Naive B cell (primary cell): ENCODE data around the gene CLRN2. TPM values are rescaled to one million over a fixed set of nuclear protein-coding genes. Genes with fewer than 3 reads are reported as not detected.
A peak's percentile ranks its signal among the peaks of the same experiment; 100 is the strongest.

Source experiments
- ATAC-seq, 2 donors: fragments of 150-1000 bp; cut with Tn5 transposase; 2 replicates each; pipeline ENCODE4 v1.10.0; 2021; ENCODE audit warnings: low read depth in 2 of 2, mild to moderate bottlenecking in 2 of 2, moderate library complexity in 2 of 2
- DNase-seq: peaks from one replicate; pipeline ENCODE4 v3.0.0; 2022
- H3K27ac Mint-ChIP-seq, 6 donors: one replicate each; pipeline ENCODE4 v1.8.0; 2020 to 2022; ENCODE audit warnings: mild to moderate bottlenecking in 6 of 6, mixed read lengths in 6 of 6, moderate library complexity in 5 of 6, inconsistent platforms in 2 of 6
- H3K27me3 Mint-ChIP-seq, 3 donors: one replicate each; pipeline ENCODE4 v1.8.0; 2021 to 2022; ENCODE audit warnings: mixed read lengths in 3 of 3, mild to moderate bottlenecking in 1 of 3
- H3K36me3 Mint-ChIP-seq, 2 donors: one replicate each; pipeline ENCODE4 v1.8.0; 2020 to 2022; ENCODE audit warnings: mixed read lengths in 2 of 2, inconsistent platforms in 1 of 2, mild to moderate bottlenecking in 1 of 2
- H3K4me1 Mint-ChIP-seq, 3 donors: one replicate each; pipeline ENCODE4 v1.8.0; 2020 to 2022; ENCODE audit warnings: mixed read lengths in 3 of 3, inconsistent platforms in 1 of 3, mild to moderate bottlenecking in 1 of 3, moderate library complexity in 1 of 3
- H3K4me3 Mint-ChIP-seq, 8 donors: one replicate each; pipeline ENCODE4 v1.8.0; 2020 to 2022; ENCODE audit warnings: mild to moderate bottlenecking in 8 of 8, mixed read lengths in 8 of 8, moderate library complexity in 8 of 8, inconsistent platforms in 2 of 8
- H3K9me3 Mint-ChIP-seq, 7 donors: one replicate each; pipeline ENCODE4 v1.8.0; 2020 to 2022; ENCODE audit warnings: mixed read lengths in 7 of 7, mild to moderate bottlenecking in 5 of 7, inconsistent platforms in 2 of 7, moderate library complexity in 1 of 7
- polyA plus RNA-seq, 6 donors: library from polyadenylated mRNA; unstranded; fragments of 300-500 nt; fragmentation: Illumina TruSeq; gene quantifications; one replicate each; pipeline ENCODE4 v1.2.3, GENCODE V29; 2021; ENCODE audit warnings: low read depth in 6 of 6

CLRN2 gene
- polyA plus RNA-seq, 6 donors from 2014 or later: not detected

- DNase-seq (peak; percentile 46), ATAC-seq (peak; percentile 82 to 86)
- Mint-ChIP-seq H3K27me3 (peaks cover 7 to 18% (median 12%) of the 10 kb centered on the region in 3 donors), H3K4me1 (peaks cover 21 to 32% (median 26%) of the 10 kb centered on the region in 3 donors), H3K27ac (peak within 1 kb of the TSS in 5 of 6 donors; percentile 31 to 90 (median 47)), H3K36me3 (no peaks in the 10 kb centered on the region), H3K4me3 (peak within 1 kb of the TSS; percentile 78 to 98 (median 92)), H3K9me3 (no peaks in the 10 kb centered on the region)
Observed at GRCh38 chr4:17511950-17512795, 2.8 kb upstream of the CLRN2 start, which contains the start of gene QDPR. Gene QDPR (minus strand): TSS chr4:17512090. CDS start chr4:17512054, 36 bp downstream.

GRCh38 chr4:17512973-17513665 is 1.8 kb upstream of the CLRN2 start:
- Mint-ChIP-seq H3K27ac (peak overlapping the region in 3 of 6 donors; percentile 28 to 43 (median 31)), H3K36me3 (no peaks in the 10 kb centered on the region), H3K9me3 (no peaks in the 10 kb centered on the region), H3K27me3 (peaks cover 10 to 25% (median 15%) of the 10 kb centered on the region in 3 donors), H3K4me3 (peak overlapping the region in 7 of 8 donors; percentile 78 to 90 (median 88)), H3K4me1 (peaks cover 21 to 32% (median 26%) of the 10 kb centered on the region in 3 donors)
- no peak for DNase-seq
- no peak for ATAC-seq

GRCh38 chr4:17515445-17516407 is 761 bp downstream of the CLRN2 start:
- H3K9me3 Mint-ChIP-seq: no peaks in the 10 kb centered on the region
- H3K36me3 Mint-ChIP-seq: no peaks in the 10 kb centered on the region
- H3K4me1 Mint-ChIP-seq: peaks cover 12 to 19% (median 18%) of the 10 kb centered on the region in 3 donors
- H3K27me3 Mint-ChIP-seq: peaks cover 24 to 39% (median 24%) of the 10 kb centered on the region in 3 donors
- H3K27ac Mint-ChIP-seq: no peak overlapping the region
- DNase-seq (no peak), ATAC-seq (no peak)
- H3K4me3 Mint-ChIP-seq: peak overlapping the region in 1 of 8 donors; percentile 44

- Mint-ChIP-seq H3K27me3 (peaks cover 29 to 45% (median 30%) of the 10 kb centered on the region in 3 donors), H3K36me3 (no peaks in the 10 kb centered on the region), H3K9me3 (no peaks in the 10 kb centered on the region), H3K27ac (no peak overlapping the region), H3K4me1 (peaks cover 7 to 9% (median 7%) of the 10 kb centered on the region in 3 donors), H3K4me3 (no peak overlapping the region)
- no peak for DNase-seq
- ATAC-seq: no peak
Observed at GRCh38 chr4:17516980-17517379, 2.0 kb downstream of the CLRN2 start.

GRCh38 chr4:17517664-17518063 is 2.7 kb downstream of the CLRN2 start:
- no peaks in the 10 kb centered on the region for H3K9me3 Mint-ChIP-seq
- peaks cover 2 to 4% (median 3%) of the 10 kb centered on the region in 3 donors for H3K4me1 Mint-ChIP-seq
- peak overlapping the region in 1 of 6 donors; percentile 20 for H3K27ac Mint-ChIP-seq

GRCh38 chr4:17521595-17521994 is 6.6 kb downstream of the CLRN2 start:
- Mint-ChIP-seq H3K4me1 (peaks cover 0 to 8% (median 0%) of the 10 kb centered on the region in 3 donors), H3K4me3 (no peak overlapping the region), H3K36me3 (no peaks in the 10 kb centered on the region), H3K27ac (no peak overlapping the region), H3K27me3 (peaks cover 33 to 42% (median 37%) of the 10 kb centered on the region in 3 donors), H3K9me3 (no peaks in the 10 kb centered on the region)
- ATAC-seq (no peak), DNase-seq (no peak)

More at GRCh38 chr4:17517664-17518063, 2.7 kb downstream of the CLRN2 start:
- DNase-seq: no peak
- ATAC-seq: no peak
- peaks cover 29 to 45% (median 35%) of the 10 kb centered on the region in 3 donors for H3K27me3 Mint-ChIP-seq
- no peaks in the 10 kb centered on the region for H3K36me3 Mint-ChIP-seq
- no peak overlapping the region for H3K4me3 Mint-ChIP-seq

GRCh38 chr4:17523662-17524061 is 8.7 kb downstream of the CLRN2 start:
- no peak for DNase-seq
- peaks cover 0 to 7% of the 10 kb centered on the region in 2 donors for H3K36me3 Mint-ChIP-seq
- peak; percentile 35 to 50 for ATAC-seq
- H3K27me3 Mint-ChIP-seq: peaks cover 35 to 47% (median 41%) of the 10 kb centered on the region in 3 donors
- no peaks in the 10 kb centered on the region for H3K9me3 Mint-ChIP-seq
- H3K4me1 Mint-ChIP-seq: peaks cover 0 to 8% (median 0%) of the 10 kb centered on the region in 3 donors
- no peak overlapping the region for H3K4me3 Mint-ChIP-seq
- peak overlapping the region in 1 of 6 donors; percentile 13 for H3K27ac Mint-ChIP-seq

- no peaks in the 10 kb centered on the region for H3K9me3 Mint-ChIP-seq
- DNase-seq (no peak), ATAC-seq (no peak)
- no peak overlapping the region for H3K4me3 Mint-ChIP-seq
- no peak overlapping the region for H3K27ac Mint-ChIP-seq
- peaks cover 0 to 8% (median 0%) of the 10 kb centered on the region in 3 donors for H3K4me1 Mint-ChIP-seq
- H3K36me3 Mint-ChIP-seq: peaks cover 0 to 7% of the 10 kb centered on the region in 2 donors
- peaks cover 28 to 39% (median 33%) of the 10 kb centered on the region in 3 donors for H3K27me3 Mint-ChIP-seq
Observed at GRCh38 chr4:17526695-17527477, 11.9 kb downstream of the CLRN2 start.

GRCh38 chr4:17528551-17529165 is 13.7 kb downstream of the CLRN2 start:
- H3K27ac Mint-ChIP-seq: no peak overlapping the region
- H3K4me1 Mint-ChIP-seq: peaks cover 0 to 3% (median 0%) of the 10 kb centered on the region in 3 donors
- peaks cover 23 to 33% (median 30%) of the 10 kb centered on the region in 3 donors for H3K27me3 Mint-ChIP-seq
- H3K9me3 Mint-ChIP-seq: no peaks in the 10 kb centered on the region
- ATAC-seq (no peak), DNase-seq (no peak)
- H3K36me3 Mint-ChIP-seq: peaks cover 0 to 7% of the 10 kb centered on the region in 2 donors
- no peak overlapping the region for H3K4me3 Mint-ChIP-seq

- H3K9me3 Mint-ChIP-seq: no peaks in the 10 kb centered on the region
- DNase-seq: no peak
- ATAC-seq: no peak
Observed at GRCh38 chr4:17531538-17532285, 16.7 kb downstream of the CLRN2 start.

GRCh38 chr4:17534705-17535104 is 19.7 kb downstream of the CLRN2 start:
- no peaks in the 10 kb centered on the region for H3K36me3 Mint-ChIP-seq
- ATAC-seq (no peak), DNase-seq (no peak)
- no peaks in the 10 kb centered on the region for H3K9me3 Mint-ChIP-seq
- no peak overlapping the region for H3K27ac Mint-ChIP-seq
- peaks cover 7 to 17% (median 9%) of the 10 kb centered on the region in 3 donors for H3K27me3 Mint-ChIP-seq
- no peaks in the 10 kb centered on the region for H3K4me1 Mint-ChIP-seq
- H3K4me3 Mint-ChIP-seq: no peak overlapping the region

More at GRCh38 chr4:17531538-17532285, 16.7 kb downstream of the CLRN2 start:
- Mint-ChIP-seq H3K27ac (no peak overlapping the region), H3K4me1 (no peaks in the 10 kb centered on the region), H3K4me3 (no peak overlapping the region), H3K27me3 (peaks cover 19 to 42% (median 27%) of the 10 kb centered on the region in 3 donors), H3K36me3 (peaks cover 0 to 7% of the 10 kb centered on the region in 2 donors)
